Measurements from ENCODE around the gene ADD1.
"Not testable (repeated sequence)": the region's sequence is repeated elsewhere in the genome, so short reads cannot be mapped to it uniquely, and the experiment has no call there.

The ADD1 gene

GRCh38 chr4:2918714-2919113 lies 75.1 kb downstream of the ADD1 start:
- DNase-seq (ENCODE audit: low read depth in 2 of 2), result not testable (repeated sequence)

GRCh38 chr4:2922453-2923101 lies 78.9 kb downstream of the ADD1 start:
- DNase-seq (ENCODE audit: low read depth in 2 of 2), result not testable (repeated sequence)

GRCh38 chr4:2923141-2923551 lies 79.5 kb downstream of the ADD1 start:
- no peak for DNase-seq (ENCODE audit: low read depth in 2 of 2)

GRCh38 chr4:2923668-2924173 lies 80.1 kb downstream of the ADD1 start:
- DNase-seq (ENCODE audit: low read depth in 2 of 2), result no peak

- no peak for DNase-seq (ENCODE audit: low read depth in 2 of 2)
These were observed 80.6 kb downstream of the ADD1 start for GRCh38 chr4:2924286-2924685.

- DNase-seq (ENCODE audit: low read depth in 2 of 2), result no peak
These were observed 81.2 kb downstream of the ADD1 start for GRCh38 chr4:2924765-2925301.

- DNase-seq (ENCODE audit: low read depth in 2 of 2), result no peak
These were observed 81.9 kb downstream of the ADD1 start for GRCh38 chr4:2925496-2925895.

GRCh38 chr4:2925931-2926860 lies 82.6 kb downstream of the ADD1 start:
- DNase-seq (ENCODE audit: low read depth in 2 of 2), result no peak

- no peak for DNase-seq (ENCODE audit: low read depth in 2 of 2)
These were observed 83.5 kb downstream of the ADD1 start for GRCh38 chr4:2927016-2927695.

- DNase-seq (ENCODE audit: low read depth in 2 of 2), result no peak
These were observed 84.0 kb downstream of the ADD1 start for GRCh38 chr4:2927696-2928075.

GRCh38 chr4:2928242-2929176 lies 84.9 kb downstream of the ADD1 start:
- no peak for DNase-seq (ENCODE audit: low read depth in 2 of 2)

- no peak for DNase-seq (ENCODE audit: low read depth in 2 of 2)
These were observed 85.8 kb downstream of the ADD1 start for GRCh38 chr4:2929469-2929868.

GRCh38 chr4:2930135-2930757 lies 86.6 kb downstream of the ADD1 start:
- no peak for DNase-seq (ENCODE audit: low read depth in 2 of 2)

GRCh38 chr4:2930758-2931511 lies 87.3 kb downstream of the ADD1 start:
- no peak for DNase-seq (ENCODE audit: low read depth in 2 of 2)

GRCh38 chr4:2931512-2932301 lies 88.1 kb downstream of the ADD1 start:
- no peak for DNase-seq (ENCODE audit: low read depth in 2 of 2)

- no peak for DNase-seq (ENCODE audit: low read depth in 2 of 2)
These were observed 88.8 kb downstream of the ADD1 start for GRCh38 chr4:2932321-2932950.

- DNase-seq (ENCODE audit: low read depth in 2 of 2), result no peak
These were observed 89.4 kb downstream of the ADD1 start for GRCh38 chr4:2932951-2933565.

- no peak for DNase-seq (ENCODE audit: low read depth in 2 of 2)
These were observed 90.0 kb downstream of the ADD1 start for GRCh38 chr4:2933566-2934076.
